ENCODE data around the gene GPC6. TPM values are rescaled to one million over a fixed set of nuclear protein-coding genes. Genes with fewer than 3 reads are reported as not detected.

Gene GPC6
- total RNA-seq, 1 experiment from 2014 or later, result not detected

GRCh38 chr13:94330552-94331071 lies 1104.0 kb downstream of the GPC6 start:
- intact Hi-C loops (cut with micrococcal nuclease; ENCODE audit: unreplicated experiment), result no loop called here
- Histone ChIP-seq H2AFZ (no peak overlapping the region), H4K20me1 (ENCODE audit: insufficient read depth) (no peaks in the 10 kb centered on the region), H3K4me2 (no peak overlapping the region), H3K27ac (0 out of 2 replicates have a peak overlapping the region, but pooled peaks have one; percentile 41), H3F3A (ENCODE audit: insufficient read depth, low read depth) (no peaks in the 10 kb centered on the region), H3K4me3 (no peak overlapping the region), H3K9me2 (ENCODE audit: insufficient read depth) (no peaks in the 10 kb centered on the region), H3K4me1 (replicated peaks; ENCODE audit: insufficient read depth) (peaks cover 10% of the 10 kb centered on the region), H3K27me3 (ENCODE audit: insufficient read depth, low read depth) (no peaks in the 10 kb centered on the region), H3K36me3 (ENCODE audit: low read depth) (no peaks in the 10 kb centered on the region), H3K9me3 (ENCODE audit: insufficient read depth, low read depth) (no peaks in the 10 kb centered on the region), H3K79me2 (ENCODE audit: low read depth) (no peaks in the 10 kb centered on the region)
- CTCF ChIA-PET, result no interaction called here
- POLR2A ChIA-PET (ENCODE audit: unreplicated experiment), result no interaction called here
- BruUV-seq (replicated peaks), result no TSS peak
- TF ChIP-seq CTCF (conservative IDR thresholded peaks at IDR 0.05), result no peak
- TF ChIP-seq EZH2 (IDR thresholded peaks at IDR 0.05; ENCODE audit: low read depth), result no peak
- DNase-seq, result no peak

- no TSS peak for BruUV-seq (replicated peaks)
- no peaks in the 10 kb centered on the region for H3K79me2 ChIP-seq (ENCODE audit: low read depth)
- H3K27me3 ChIP-seq (ENCODE audit: insufficient read depth, low read depth), result no peaks in the 10 kb centered on the region
- no peak for DNase-seq
- H3K9me3 ChIP-seq (ENCODE audit: insufficient read depth, low read depth), result no peaks in the 10 kb centered on the region
- no peaks in the 10 kb centered on the region for H3K9me2 ChIP-seq (ENCODE audit: insufficient read depth)
- H3F3A ChIP-seq (ENCODE audit: insufficient read depth, low read depth), result no peaks in the 10 kb centered on the region
- H3K4me3 ChIP-seq, result no peak overlapping the region
- H3K4me1 ChIP-seq (replicated peaks; ENCODE audit: insufficient read depth), result peaks cover 10% of the 10 kb centered on the region
- no peak overlapping the region for H3K27ac ChIP-seq
- CTCF ChIA-PET, result no interaction called here
- POLR2A ChIA-PET (ENCODE audit: unreplicated experiment), result no interaction called here
- intact Hi-C loops (cut with micrococcal nuclease; ENCODE audit: unreplicated experiment), result no loop called here
- no peak overlapping the region for H2AFZ ChIP-seq
- no peak overlapping the region for H3K4me2 ChIP-seq
- no peaks in the 10 kb centered on the region for H4K20me1 ChIP-seq (ENCODE audit: insufficient read depth)
- TF ChIP-seq CTCF (conservative IDR thresholded peaks at IDR 0.05), result no peak
- no peak for TF ChIP-seq EZH2 (IDR thresholded peaks at IDR 0.05; ENCODE audit: low read depth)
- H3K36me3 ChIP-seq (ENCODE audit: low read depth), result no peaks in the 10 kb centered on the region
These were observed 1104.7 kb downstream of the GPC6 start for GRCh38 chr13:94331281-94331680.

DNA sequence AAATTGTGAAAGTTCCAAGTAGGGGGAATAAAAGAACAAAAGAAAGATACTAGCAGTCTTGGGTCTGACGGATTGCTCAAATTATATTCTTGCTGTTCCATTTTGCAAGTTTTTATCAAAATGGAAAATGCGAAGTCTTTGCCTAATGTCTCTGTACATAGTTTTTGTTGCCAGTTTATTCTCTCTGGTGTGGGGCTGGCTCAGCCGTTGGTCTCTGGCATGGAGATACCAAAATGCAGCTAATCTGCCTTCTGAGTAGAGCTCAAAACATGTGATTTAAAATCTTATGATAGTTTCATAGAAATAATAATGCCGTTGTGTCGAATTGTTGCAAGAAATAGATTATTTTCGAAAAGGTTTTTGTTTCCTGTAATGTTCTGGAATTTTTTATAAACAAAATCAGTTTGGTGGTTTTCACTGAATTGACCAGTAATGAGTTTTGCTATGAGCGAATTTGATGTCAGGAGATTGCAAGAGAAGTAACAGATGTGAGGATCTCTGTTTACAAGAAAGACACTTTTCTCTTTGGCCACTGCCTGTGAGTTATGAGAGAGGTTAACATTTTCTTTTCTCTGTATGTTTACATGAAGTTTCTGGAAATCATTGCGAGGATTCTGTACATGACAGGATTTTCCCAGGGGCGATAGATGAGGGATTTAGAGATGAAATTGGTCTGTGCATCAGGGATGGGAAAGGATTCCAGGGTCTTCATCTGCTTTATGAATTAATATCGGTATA lies 1105.9 kb downstream of the GPC6 start:
- H3K4me3 ChIP-seq, result no peak overlapping the region
- no peaks in the 10 kb centered on the region for H3K79me2 ChIP-seq (ENCODE audit: low read depth)
- no peak overlapping the region for H3K27ac ChIP-seq
- no TSS peak for BruUV-seq (replicated peaks)
- H3K36me3 ChIP-seq (ENCODE audit: low read depth), result no peaks in the 10 kb centered on the region
- intact Hi-C loops (cut with micrococcal nuclease; ENCODE audit: unreplicated experiment), result no loop called here
- H2AFZ ChIP-seq, result no peak overlapping the region
- no peaks in the 10 kb centered on the region for H3K9me2 ChIP-seq (ENCODE audit: insufficient read depth)
- DNase-seq, result no peak
- no peaks in the 10 kb centered on the region for H3F3A ChIP-seq (ENCODE audit: insufficient read depth, low read depth)
- ChIA-PET CTCF (no interaction called here), POLR2A (ENCODE audit: unreplicated experiment) (no interaction called here)
- peaks cover 10% of the 10 kb centered on the region for H3K4me1 ChIP-seq (replicated peaks; ENCODE audit: insufficient read depth)
- H3K9me3 ChIP-seq (ENCODE audit: insufficient read depth, low read depth), result no peaks in the 10 kb centered on the region; the same call in 1 of the 2 replicates
- no peak overlapping the region for H3K4me2 ChIP-seq
- TF ChIP-seq EZH2 (IDR thresholded peaks at IDR 0.05; ENCODE audit: low read depth) (no peak), CTCF (conservative IDR thresholded peaks at IDR 0.05) (no peak)
- no peaks in the 10 kb centered on the region for H4K20me1 ChIP-seq (ENCODE audit: insufficient read depth)
- no peaks in the 10 kb centered on the region for H3K27me3 ChIP-seq (ENCODE audit: insufficient read depth, low read depth)
